ENCODE measurements around the gene LIMS1.
"Not testable (repeated sequence)": the region's sequence is repeated elsewhere in the genome, so short reads cannot be mapped to it uniquely, and the experiment has no call there.

Gene LIMS1

DNA sequence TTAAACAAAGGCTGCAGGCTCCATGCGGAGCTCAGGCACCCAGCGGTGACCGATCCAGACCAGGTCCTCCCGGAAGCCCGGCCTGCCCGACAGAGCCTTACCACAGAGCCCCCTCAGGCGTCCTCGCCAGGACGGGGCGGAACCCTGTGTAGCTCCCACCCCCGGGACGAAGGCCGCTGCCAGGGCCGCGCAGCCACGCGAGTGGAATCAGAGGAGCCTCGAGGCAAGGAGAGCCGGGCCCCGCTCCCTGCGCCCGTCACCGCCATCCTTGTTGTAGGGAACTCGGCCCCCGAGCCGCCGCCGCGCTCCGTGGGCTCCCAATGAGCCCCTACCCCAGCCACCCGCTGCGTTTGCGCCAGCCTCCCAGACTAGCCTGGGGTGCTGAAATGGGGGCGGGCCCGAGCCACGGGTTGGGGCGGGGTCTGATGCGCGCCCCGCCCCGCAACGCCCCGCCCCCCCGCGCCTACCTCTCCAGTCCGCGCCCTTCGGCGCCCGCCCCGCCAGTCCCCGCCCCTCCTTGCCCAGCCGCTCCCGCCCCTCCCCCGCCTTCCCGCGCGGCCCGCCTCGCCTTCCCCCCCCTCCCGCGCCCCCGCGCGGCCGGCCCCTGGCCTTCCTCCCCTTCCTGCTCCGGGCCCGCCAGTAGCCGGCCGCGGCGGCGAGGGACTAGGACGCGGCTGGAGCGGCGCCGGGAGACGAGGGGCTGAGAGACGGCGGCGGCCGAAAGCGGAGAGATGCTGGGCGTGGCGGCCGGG, at the start of gene LIMS1:
Gene LIMS1, plus strand, starts transcription at position 639 of the 752 bp plus-strand sequence. Its CDS starts 93 bp downstream, at position 732.
- Histone ChIP-seq H3K4me1 (peaks cover 17% of the 10 kb centered on the region), H3K27me3 (ENCODE audit: low read depth) (no peaks in the 10 kb centered on the region), H3K36me3 (replicated peaks) (no peaks in the 10 kb centered on the region), H3K4me3 (peak within 1 kb of the TSS; percentile 77), H3K9me3 (no peaks in the 10 kb centered on the region)
- in situ Hi-C loops (cut with MboI; ENCODE audit: low sequenced_read_pairs), result no loop called here
- DNase-seq (ENCODE audit: low spot score in 2 of 2), result peak; percentile 85 to 94

DNA sequence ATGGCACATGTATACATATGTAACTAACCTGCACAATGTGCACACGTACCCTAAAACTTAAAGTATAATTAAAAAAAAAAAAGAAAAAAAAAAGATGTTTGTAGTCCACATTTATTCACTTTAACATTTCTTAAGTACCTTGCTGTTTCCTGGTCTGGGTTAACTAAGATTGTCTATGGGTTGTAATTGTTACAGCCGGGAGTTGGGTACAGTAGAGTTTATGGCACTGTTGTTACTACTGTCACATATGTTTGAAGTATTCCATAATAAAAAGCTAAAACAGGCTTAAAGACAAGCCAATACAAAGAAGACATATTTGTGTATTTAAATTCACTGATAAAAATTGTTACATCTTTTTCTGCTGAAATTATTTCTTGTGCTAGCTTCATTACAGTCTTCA, 49.0 kb upstream of the LIMS1 start:
- Histone ChIP-seq H3K4me3 (no peak overlapping the region), H3K36me3 (replicated peaks) (peaks cover 20% of the 10 kb centered on the region), H3K27me3 (ENCODE audit: low read depth) (no peaks in the 10 kb centered on the region), H3K4me1 (no peaks in the 10 kb centered on the region), H3K9me3 (no peaks in the 10 kb centered on the region)
- no peak for DNase-seq (ENCODE audit: low spot score in 2 of 2)
- in situ Hi-C loops (cut with MboI; ENCODE audit: low sequenced_read_pairs), result no loop called here

GRCh38 chr2:108490506-108491122, 43.7 kb upstream of the LIMS1 start:
- Histone ChIP-seq H3K9me3 (no peaks in the 10 kb centered on the region), H3K4me3 (no peak overlapping the region), H3K36me3 (replicated peaks) (peaks cover 35% of the 10 kb centered on the region), H3K4me1 (no peaks in the 10 kb centered on the region), H3K27me3 (ENCODE audit: low read depth) (no peaks in the 10 kb centered on the region)
- DNase-seq (ENCODE audit: low spot score in 2 of 2), result no peak
- in situ Hi-C loops (cut with MboI; ENCODE audit: low sequenced_read_pairs), result no loop called here

DNA sequence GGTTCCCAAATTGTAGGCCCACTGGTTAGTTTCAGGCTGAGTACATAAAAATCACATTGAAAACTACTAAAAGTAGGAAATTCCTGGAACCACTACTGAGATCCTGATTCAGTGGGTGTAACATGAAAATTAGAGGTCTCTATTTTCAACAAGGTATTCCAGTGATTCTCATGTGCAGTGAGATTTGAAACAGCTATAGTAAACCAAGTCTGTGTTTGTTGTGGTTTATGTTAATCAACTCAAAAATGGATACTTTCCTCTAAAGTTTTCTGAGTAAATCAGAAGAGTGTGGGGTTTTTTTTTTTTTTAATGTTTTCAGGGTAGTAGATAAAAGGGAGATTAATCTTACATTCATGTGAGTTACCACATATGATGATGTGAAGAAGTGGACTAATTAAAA, 42.4 kb upstream of the LIMS1 start:
- H3K27me3 ChIP-seq (ENCODE audit: low read depth), result no peaks in the 10 kb centered on the region
- no peak overlapping the region for H3K4me3 ChIP-seq
- H3K36me3 ChIP-seq (replicated peaks), result peaks cover 36% of the 10 kb centered on the region
- no peaks in the 10 kb centered on the region for H3K9me3 ChIP-seq
- DNase-seq (ENCODE audit: low spot score in 2 of 2), result no peak
- in situ Hi-C loops (cut with MboI; ENCODE audit: low sequenced_read_pairs), result no loop called here
- no peaks in the 10 kb centered on the region for H3K4me1 ChIP-seq

- Histone ChIP-seq H3K27me3 (ENCODE audit: low read depth) (no peaks in the 10 kb centered on the region), H3K4me1 (no peaks in the 10 kb centered on the region), H3K4me3 (no peak overlapping the region), H3K9me3 (no peaks in the 10 kb centered on the region), H3K36me3 (replicated peaks) (peaks cover 36% of the 10 kb centered on the region)
- in situ Hi-C loops (cut with MboI; ENCODE audit: low sequenced_read_pairs), result no loop called here
- no peak for DNase-seq (ENCODE audit: low spot score in 2 of 2)
Measured at GRCh38 chr2:108492364-108492763, 41.9 kb upstream of the LIMS1 start.

GRCh38 chr2:108496167-108496566, 38.1 kb upstream of the LIMS1 start:
- H3K36me3 ChIP-seq (replicated peaks), result peaks cover 30% of the 10 kb centered on the region
- in situ Hi-C loops (cut with MboI; ENCODE audit: low sequenced_read_pairs); H3K9me3 ChIP-seq: not testable (repeated sequence)

GRCh38 chr2:108507620-108508019, 26.6 kb upstream of the LIMS1 start:
- H3K9me3 ChIP-seq; H3K4me3 ChIP-seq; H3K4me1 ChIP-seq; in situ Hi-C loops (cut with MboI; ENCODE audit: low sequenced_read_pairs); DNase-seq (ENCODE audit: low spot score in 2 of 2); H3K27me3 ChIP-seq (ENCODE audit: low read depth): not testable (repeated sequence)
- peaks cover 13% of the 10 kb centered on the region; the same call in 1 of the 2 replicates for H3K36me3 ChIP-seq (replicated peaks)

More at GRCh38 chr2:108496167-108496566, 38.1 kb upstream of the LIMS1 start:
- H3K27me3 ChIP-seq (ENCODE audit: low read depth); H3K4me1 ChIP-seq; H3K4me3 ChIP-seq; DNase-seq (ENCODE audit: low spot score in 2 of 2): not testable (repeated sequence)

GRCh38 chr2:108512431-108512830, 21.8 kb upstream of the LIMS1 start:
- H3K9me3 ChIP-seq; in situ Hi-C loops (cut with MboI; ENCODE audit: low sequenced_read_pairs); H3K4me3 ChIP-seq; DNase-seq (ENCODE audit: low spot score in 2 of 2); H3K4me1 ChIP-seq; H3K36me3 ChIP-seq (replicated peaks); H3K27me3 ChIP-seq (ENCODE audit: low read depth): not testable (repeated sequence)

- in situ Hi-C loops (cut with MboI; ENCODE audit: low sequenced_read_pairs); DNase-seq (ENCODE audit: low spot score in 2 of 2); H3K36me3 ChIP-seq (replicated peaks); H3K9me3 ChIP-seq; H3K4me1 ChIP-seq; H3K27me3 ChIP-seq (ENCODE audit: low read depth); H3K4me3 ChIP-seq: not testable (repeated sequence)
Measured at GRCh38 chr2:108514478-108514877, 19.8 kb upstream of the LIMS1 start.

GRCh38 chr2:108524688-108525087, 9.6 kb upstream of the LIMS1 start:
- H3K36me3 ChIP-seq (replicated peaks); in situ Hi-C loops (cut with MboI; ENCODE audit: low sequenced_read_pairs); H3K9me3 ChIP-seq; H3K27me3 ChIP-seq (ENCODE audit: low read depth); H3K4me1 ChIP-seq; H3K4me3 ChIP-seq; DNase-seq (ENCODE audit: low spot score in 2 of 2): not testable (repeated sequence)

- in situ Hi-C loops (cut with MboI; ENCODE audit: low sequenced_read_pairs); DNase-seq (ENCODE audit: low spot score in 2 of 2); H3K4me1 ChIP-seq; H3K4me3 ChIP-seq; H3K27me3 ChIP-seq (ENCODE audit: low read depth); H3K9me3 ChIP-seq; H3K36me3 ChIP-seq (replicated peaks): not testable (repeated sequence)
Measured at GRCh38 chr2:108525258-108525657, 9.0 kb upstream of the LIMS1 start.

- no peaks in the 10 kb centered on the region for H3K9me3 ChIP-seq
- in situ Hi-C loops (cut with MboI; ENCODE audit: low sequenced_read_pairs), result no loop called here
- no peak overlapping the region for H3K4me3 ChIP-seq
- H3K4me1 ChIP-seq, result peaks cover 6% of the 10 kb centered on the region
- DNase-seq (ENCODE audit: low spot score in 2 of 2), result no peak
- no peaks in the 10 kb centered on the region for H3K36me3 ChIP-seq (replicated peaks)
- no peaks in the 10 kb centered on the region for H3K27me3 ChIP-seq (ENCODE audit: low read depth)
Measured at GRCh38 chr2:108531674-108532055, 2.6 kb upstream of the LIMS1 start.

GRCh38 chr2:108534584-108535356, 500 bp downstream of the LIMS1 start:
- Histone ChIP-seq H3K36me3 (replicated peaks) (no peaks in the 10 kb centered on the region), H3K4me1 (peaks cover 17% of the 10 kb centered on the region), H3K27me3 (ENCODE audit: low read depth) (no peaks in the 10 kb centered on the region), H3K9me3 (no peaks in the 10 kb centered on the region), H3K4me3 (peak overlapping the region; percentile 77)
- peak; percentile 38 to 58 for DNase-seq (ENCODE audit: low spot score in 2 of 2)
- in situ Hi-C loops (cut with MboI; ENCODE audit: low sequenced_read_pairs), result no loop called here

DNA sequence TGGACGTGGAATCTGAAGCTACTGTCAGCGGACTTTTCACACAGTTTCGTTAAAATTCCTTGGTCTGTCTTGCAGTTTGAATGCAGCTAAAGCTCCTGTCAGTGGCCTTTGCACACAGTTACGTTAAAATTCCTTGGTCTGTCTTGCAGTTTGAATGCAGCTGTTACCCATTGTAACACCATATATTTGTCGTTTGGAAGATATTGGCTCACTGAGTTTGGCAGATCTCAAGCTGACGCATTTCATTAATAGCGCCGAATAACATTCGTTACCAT, 1.0 kb downstream of the LIMS1 start:
- in situ Hi-C loops (cut with MboI; ENCODE audit: low sequenced_read_pairs), result no loop called here
- DNase-seq (ENCODE audit: low spot score in 2 of 2), result no peak
- peak overlapping the region; percentile 77 for H3K4me3 ChIP-seq
- H3K27me3 ChIP-seq (ENCODE audit: low read depth), result no peaks in the 10 kb centered on the region
- peaks cover 17% of the 10 kb centered on the region for H3K4me1 ChIP-seq
- H3K36me3 ChIP-seq (replicated peaks), result no peaks in the 10 kb centered on the region
- H3K9me3 ChIP-seq, result no peaks in the 10 kb centered on the region

Measured in HAP-1 (cell line).